GM12801 (cell line): ENCODE data around the gene FADS1.

ENCODE experiments used
- CTCF ChIP-seq: IDR thresholded peaks from one replicate; pipeline ENCODE4 v1.5.1; 2011; ENCODE audit warnings: control low read depth; ENCODE audit not compliant: insufficient read length; ENCODE audit errors: extremely low read depth

The FADS1 gene

DNA sequence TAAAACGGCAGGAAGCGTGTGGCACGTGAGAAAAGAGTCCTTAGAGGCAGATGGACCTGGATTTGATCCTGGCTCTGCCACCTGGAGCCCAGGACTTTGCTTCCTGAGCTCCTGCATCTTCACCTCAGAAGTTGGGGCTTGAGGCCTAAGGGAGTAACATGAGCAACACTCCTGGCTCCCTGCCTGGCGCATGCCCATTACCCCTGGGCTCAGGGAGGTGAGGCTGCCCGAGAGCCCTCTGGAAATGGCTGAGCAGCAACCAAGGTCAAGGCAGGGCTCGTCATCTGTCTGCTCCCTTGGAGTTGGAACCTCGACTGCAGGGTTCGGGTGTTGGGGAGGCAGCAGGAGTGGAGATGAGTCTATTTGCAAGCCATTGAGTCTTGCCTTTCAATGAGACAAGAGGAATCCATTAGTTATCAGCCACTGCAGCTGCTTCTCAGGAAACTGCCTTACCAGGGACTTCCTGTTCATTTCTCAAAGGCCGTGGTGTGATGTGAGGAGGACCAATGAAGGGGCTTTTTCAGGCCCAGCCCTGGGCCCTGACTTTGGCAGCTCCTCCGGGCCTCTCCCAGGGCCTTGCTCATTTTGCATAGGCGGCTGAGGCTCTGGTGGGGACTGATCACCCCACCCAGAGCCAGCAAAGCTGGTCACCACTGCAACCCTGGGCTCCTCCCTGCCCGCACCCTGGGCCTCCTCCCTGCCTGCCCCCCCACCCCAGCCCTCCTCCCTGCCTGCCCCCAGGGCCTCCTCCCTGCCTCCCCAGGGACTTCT, 17.7 kb upstream of the FADS1 start:
- no peak for TF ChIP-seq CTCF

DNA sequence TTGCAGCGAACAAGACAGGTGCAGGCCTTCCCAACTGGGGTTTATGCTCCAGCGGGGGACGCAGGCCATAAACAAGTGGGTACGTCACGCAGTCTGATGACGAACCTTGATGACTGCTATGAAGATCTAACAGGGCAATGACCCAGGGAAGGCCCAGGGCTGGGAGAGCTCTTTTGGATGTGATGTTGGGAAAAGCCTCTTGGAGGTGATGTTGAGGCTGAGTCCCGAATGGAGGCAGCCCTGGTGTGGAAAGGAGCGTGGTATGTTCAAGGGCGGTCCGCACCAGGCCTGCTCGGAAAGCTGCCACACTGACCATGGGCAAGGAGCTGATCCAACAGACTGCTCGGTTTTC, 17.1 kb upstream of the FADS1 start:
- TF ChIP-seq CTCF = no peak

GRCh38 chr11:61833471-61833870, 16.7 kb upstream of the FADS1 start:
- no peak for TF ChIP-seq CTCF

- TF ChIP-seq CTCF = no peak
These were observed 16.0 kb upstream of the FADS1 start for GRCh38 chr11:61832754-61833153.

DNA sequence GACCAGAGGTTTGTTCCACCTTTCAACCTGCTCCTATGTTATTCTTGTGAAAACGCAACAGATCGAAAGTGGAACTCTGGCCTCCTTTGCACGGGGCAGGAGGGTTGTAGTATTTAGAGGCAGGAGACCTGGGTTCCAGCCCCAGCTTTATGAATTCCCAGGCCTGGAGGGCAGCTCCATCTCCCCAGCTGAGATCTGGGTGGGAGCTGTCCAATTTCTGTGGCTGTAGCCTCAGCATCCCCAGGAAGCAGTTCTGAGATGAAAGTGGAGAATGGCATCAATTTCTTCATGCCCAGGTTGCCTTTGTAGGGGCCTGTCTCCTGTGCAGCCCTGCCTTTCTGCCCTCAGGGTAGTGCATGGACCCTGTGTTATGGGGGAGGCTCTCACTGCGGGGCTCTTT, 15.4 kb upstream of the FADS1 start:
- TF ChIP-seq CTCF = no peak

DNA sequence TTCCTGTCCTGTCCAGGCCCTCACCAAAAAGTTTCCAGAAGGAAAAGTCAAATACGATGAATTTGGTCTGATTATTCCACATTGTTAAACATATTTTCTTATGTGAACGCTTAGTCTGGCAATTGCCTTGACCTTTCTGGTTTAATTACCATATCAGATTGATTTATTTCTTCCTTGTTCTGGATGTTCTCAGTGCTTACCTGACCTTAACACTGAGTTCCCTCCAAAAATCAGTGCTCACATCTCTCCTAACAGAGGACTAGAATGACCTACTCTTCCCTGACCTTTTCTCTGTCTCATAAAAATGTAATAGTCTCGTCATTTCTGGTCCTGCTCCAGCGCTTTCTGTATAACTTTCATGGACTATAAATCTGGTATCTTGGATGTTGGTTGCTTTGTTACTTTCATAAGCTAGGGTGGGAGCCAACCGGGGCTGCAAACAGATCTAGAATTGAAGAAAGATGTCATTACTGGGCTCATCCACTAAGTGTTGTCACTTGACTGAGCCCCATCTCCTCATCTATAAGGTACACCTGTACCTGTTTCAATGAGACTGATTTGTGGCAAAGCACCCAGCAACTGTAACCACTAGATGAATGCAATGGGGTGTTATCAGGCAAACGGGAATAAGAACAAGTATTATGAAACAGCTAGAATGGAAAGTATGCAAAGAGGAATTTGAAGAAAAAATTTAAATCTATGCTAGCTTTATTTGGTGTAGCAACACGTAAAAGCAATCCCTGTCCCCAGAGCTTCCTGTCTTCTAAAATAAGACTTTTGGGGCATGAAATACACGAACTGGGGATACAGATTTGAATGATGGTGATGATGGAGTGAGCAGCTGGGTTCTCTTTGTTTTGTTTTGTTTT, 13.7 kb upstream of the FADS1 start:
- TF ChIP-seq CTCF = no peak

GRCh38 chr11:61829806-61830205, 13.0 kb upstream of the FADS1 start:
- no peak for TF ChIP-seq CTCF
